SK-N-SH (cell line): Measurements from ENCODE around the gene KCNQ5. TPM values are rescaled to one million over a fixed set of nuclear protein-coding genes. Genes with fewer than 3 reads are reported as not detected.
A peak's percentile ranks its signal among the peaks of the same experiment; 100 is the strongest.

ENCODE experiments used
- CTCF ChIA-PET: fragments of 300-600, 350-600 bp; formaldehyde crosslinking; extraction: SDS; loops from one replicate; lab custom pipeline; 2021; lab: Yijun Ruan, JAX
- POLR2A ChIA-PET: fragments of 350-600 bp; sonication (Branson Sonifier 250); formaldehyde crosslinking; extraction: SDS; loops from one replicate; lab custom pipeline; 2020; ENCODE audit warnings: antibody characterized with exemption, inconsistent platforms; lab: Yijun Ruan, JAX
- DNase-seq: peaks from one replicate; pipeline ENCODE4 v3.0.0; 2012
- H2AFZ ChIP-seq: fragments of 200-600 bp; sonication (generic); 2 replicates; pipeline ENCODE4 v1.8.1; 2016; ENCODE audit warnings: antibody characterized with exemption, mild to moderate bottlenecking, low read depth
- H3F3A ChIP-seq: fragments of 200-600 bp; sonication (generic); replicated peaks from 2 replicates; pipeline ENCODE3; 2016; ENCODE audit warnings: antibody characterized with exemption, mild to moderate bottlenecking; ENCODE audit not compliant: insufficient read depth
- H3K27ac ChIP-seq, 2 experiments: fragments of 200-500 bp in 1 of 2; fragments of 200-600 bp in 1 of 2; sonication (Bioruptor generic) in 1 of 2; sonication (generic), shearing (Covaris generic) in 1 of 2; 2 replicates each; pipeline versions ENCODE4 v1.5.1 to v1.6.1; 2014 to 2016; ENCODE audit warnings: low read depth in 2 of 2, inconsistent platforms in 1 of 2, low read length in 1 of 2, mild to moderate bottlenecking in 1 of 2, mixed read lengths in 1 of 2
- H3K27me3 ChIP-seq: fragments of 200-600 bp; sonication (generic), shearing (Covaris generic); 2 replicates; pipeline ENCODE4 v1.6.1; 2016; ENCODE audit warnings: mixed run types; ENCODE audit not compliant: insufficient read depth
- H3K36me3 ChIP-seq, 2 experiments: fragments of 200-500 bp in 1 of 2; fragments of 200-600 bp in 1 of 2; sonication (Bioruptor generic) in 1 of 2; sonication (generic) in 1 of 2; replicated peaks in 1 of 2; 2 replicates each; pipeline versions ENCODE3 to v1.5.1; 2014 to 2016; ENCODE audit warnings: low read length in 1 of 2, mild to moderate bottlenecking in 1 of 2; ENCODE audit not compliant: insufficient read depth in 2 of 2, control insufficient read depth in 1 of 2
- H3K4me1 ChIP-seq, 2 experiments: fragments of 200-500 bp in 1 of 2; fragments of 200-600 bp in 1 of 2; sonication (Bioruptor generic) in 1 of 2; sonication (generic), shearing (Covaris generic) in 1 of 2; 2 replicates each; pipeline versions ENCODE4 v1.5.1 to v1.6.1; 2014 to 2016; ENCODE audit warnings: low read depth in 1 of 2, low read length in 1 of 2, mixed run types in 1 of 2; ENCODE audit not compliant: insufficient read depth in 2 of 2, control insufficient read depth in 1 of 2
- H3K4me2 ChIP-seq: fragments of 200-600 bp; sonication (generic), shearing (Covaris generic); 2 replicates; pipeline ENCODE4 v1.6.1; 2017; ENCODE audit warnings: mixed run types
- H3K4me3 ChIP-seq, 2 experiments: fragments of 200-500 bp in 1 of 2; fragments of 200-600 bp in 1 of 2; sonication (Bioruptor generic) in 1 of 2; sonication (generic), shearing (Covaris generic) in 1 of 2; 2 replicates each; pipeline versions ENCODE4 v1.5.1 to v1.8.1; 2014 to 2016; ENCODE audit warnings: low read depth in 2 of 2, inconsistent platforms in 1 of 2, low read length in 1 of 2, mild to moderate bottlenecking in 1 of 2, mixed read lengths in 1 of 2, moderate library complexity in 1 of 2
- H3K79me2 ChIP-seq: fragments of 200-600 bp; sonication (generic); 2 replicates; pipeline ENCODE4 v1.8.1; 2017; ENCODE audit warnings: mild to moderate bottlenecking; ENCODE audit not compliant: insufficient read depth
- H3K9ac ChIP-seq: fragments of 200-600 bp; sonication (generic); 2 replicates; pipeline ENCODE4 v1.6.1; 2017; ENCODE audit warnings: mixed run types
- H3K9me2 ChIP-seq: fragments of 200-600 bp; sonication (generic); 2 replicates; pipeline ENCODE4 v1.6.1; 2017; ENCODE audit warnings: mixed run types
- H3K9me3 ChIP-seq: fragments of 200-600 bp; sonication (generic); 2 replicates; pipeline ENCODE4 v1.6.1; 2017; ENCODE audit warnings: mixed run types, mild to moderate bottlenecking, moderate library complexity
- H4K20me1 ChIP-seq: fragments of 200-600 bp; sonication (generic); 2 replicates; pipeline ENCODE4 v1.6.1; 2017; ENCODE audit warnings: mild to moderate bottlenecking, mixed run types; ENCODE audit not compliant: insufficient read depth
- CHD2 ChIP-seq: fragments of 150-350 bp; IDR thresholded peaks from 2 replicates; pipeline ENCODE4 v1.6.1; 2018; ENCODE audit warnings: low read length; ENCODE audit not compliant: partially characterized antibody
- EP300 ChIP-seq, 2 experiments: IDR thresholded peaks; 2 replicates each; pipeline versions ENCODE4 v1.4.0 to v1.6.1; 2012; ENCODE audit warnings: borderline replicate concordance in 1 of 2, low read depth in 1 of 2, low read length in 1 of 2
- EZH2phosphoT487 ChIP-seq: fragments of 200-600 bp; sonication (generic); IDR thresholded peaks from 2 replicates; pipeline ENCODE4 v1.6.1; 2017; ENCODE audit warnings: low read depth, mixed run types, mild to moderate bottlenecking, antibody characterized with exemption, moderate library complexity, borderline replicate concordance
- FOSL2 ChIP-seq: IDR thresholded peaks from 2 replicates; pipeline ENCODE4 v1.4.0; 2012; ENCODE audit warnings: low read depth, mild to moderate bottlenecking, moderate library complexity, borderline replicate concordance
- FOXJ3 ChIP-seq: sonication (generic); formaldehyde crosslinking; IDR thresholded peaks from 2 replicates; pipeline ENCODE4 v1.5.1; 2020; ENCODE audit warnings: mild to moderate bottlenecking, missing genetic modification reagents
- FOXM1 ChIP-seq: IDR thresholded peaks from 2 replicates; pipeline ENCODE4 v1.4.0; 2012; ENCODE audit warnings: low read depth, mild to moderate bottlenecking
- GATA2 ChIP-seq: sonication (generic); formaldehyde crosslinking; IDR thresholded peaks from 2 replicates; pipeline ENCODE4 v1.5.0; 2020; ENCODE audit warnings: mild to moderate bottlenecking, missing genetic modification reagents
- JUND ChIP-seq: IDR thresholded peaks from 2 replicates; pipeline ENCODE4 v1.4.0; 2012
- MEF2A ChIP-seq: IDR thresholded peaks from 2 replicates; pipeline ENCODE4 v1.4.0; 2012; ENCODE audit warnings: low read depth, borderline replicate concordance
- MXI1 ChIP-seq: IDR thresholded peaks from 2 replicates; pipeline ENCODE4 v1.6.1; 2012; ENCODE audit warnings: mild to moderate bottlenecking, low read depth, low read length, improper control_type of control experiment
- NFIC ChIP-seq: IDR thresholded peaks from 2 replicates; pipeline ENCODE4 v1.4.0; 2012; ENCODE audit warnings: borderline replicate concordance
- POLR2AphosphoS5 ChIP-seq: IDR thresholded peaks from 2 replicates; pipeline ENCODE4 v1.6.1; 2012; ENCODE audit warnings: low read depth, low read length
- RAD21 ChIP-seq: IDR thresholded peaks from 2 replicates; pipeline ENCODE4 v1.6.1; 2012; ENCODE audit warnings: mild to moderate bottlenecking, low read length
- RCOR1 ChIP-seq: fragments of 150-350 bp; IDR thresholded peaks from 2 replicates; pipeline ENCODE4 v1.6.1; 2017; ENCODE audit warnings: antibody characterized with exemption, low read length
- TAF1 ChIP-seq: IDR thresholded peaks from 2 replicates; pipeline ENCODE4 v1.6.1; 2012; ENCODE audit warnings: low read depth, mild to moderate bottlenecking, low read length, moderate library complexity, borderline replicate concordance
- TCF12 ChIP-seq: IDR thresholded peaks from 2 replicates; pipeline ENCODE4 v1.4.0; 2012
- TEAD4 ChIP-seq: IDR thresholded peaks from 2 replicates; pipeline ENCODE4 v1.4.0; 2012; ENCODE audit warnings: mild to moderate bottlenecking, borderline replicate concordance; ENCODE audit not compliant: insufficient read depth
- YY1 ChIP-seq: IDR thresholded peaks from 2 replicates; pipeline ENCODE4 v1.4.0; 2012; ENCODE audit warnings: low read depth, mild to moderate bottlenecking
- WGBS: methylation state at CpG from one replicate; pipeline ENCODE4 v1.1.6; 2017; ENCODE audit warnings: low lambda C conversion rate; 5-methylcytosine and 5-hydroxymethylcytosine counted together
- polyA plus RNA-seq, 3 experiments: library from polyadenylated mRNA; depleted of rRNA; stranded (reverse); fragments of >200 nt; gene quantifications; 2 replicates each; pipeline ENCODE4 v1.2.3, GENCODE V29; 2012
- TF ChIP-seq, protein P1 (sequence below): fragments of 150-350 bp; IDR thresholded peaks from 2 replicates; pipeline ENCODE4 v1.6.1; 2017; ENCODE audit warnings: antibody characterized with exemption, low read length, low read depth, borderline replicate concordance
- TF ChIP-seq, protein P2 (sequence below): fragments of 150-350 bp; IDR thresholded peaks from 2 replicates; pipeline ENCODE4 v1.6.1; 2016; ENCODE audit warnings: mild to moderate bottlenecking, low read depth, low read length
- TF ChIP-seq, protein P3 (sequence below): IDR thresholded peaks from 2 replicates; pipeline ENCODE4 v1.4.0; 2012; ENCODE audit warnings: low read depth, borderline replicate concordance
- TF ChIP-seq, protein P4 (sequence below): IDR thresholded peaks from 2 replicates; pipeline ENCODE4; 2012

KCNQ5 gene
- polyA plus RNA-seq, 1 of the 3 experiments (the other 2 are of a cell fraction), result 3.2 TPM

DNA sequence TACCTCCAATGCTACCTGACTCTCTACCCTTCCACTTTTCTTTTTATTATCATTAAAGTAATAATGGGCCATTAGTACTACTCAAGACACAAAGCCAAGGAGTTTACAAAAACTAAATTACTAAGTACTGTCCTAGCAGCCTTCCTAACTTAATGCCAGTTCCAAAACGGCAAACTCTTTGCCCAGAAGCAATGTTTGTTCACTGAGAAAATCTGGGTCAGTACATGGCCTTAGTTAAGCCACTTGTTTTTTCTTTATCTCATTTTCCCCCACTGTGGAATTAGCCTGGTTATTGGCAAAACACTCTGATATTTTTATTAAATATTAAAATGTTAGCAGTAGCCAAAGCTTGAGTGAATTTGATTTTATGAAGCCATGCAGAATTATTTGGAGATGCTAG lies 242.4 kb downstream of the KCNQ5 start:
- peaks cover 3 to 30% of the 10 kb centered on the region in 2 experiments; a peak in 3 of 4 replicates for H3K4me1 ChIP-seq
- peaks cover 70% of the 10 kb centered on the region for H3K79me2 ChIP-seq
- WGBS, result 65% methylated on average over 1 of the region's 1 CpG
- no peaks in the 10 kb centered on the region for H3K9me3 ChIP-seq
- no peak overlapping the region for H3K27ac ChIP-seq
- H3K4me3 ChIP-seq, result no peak overlapping the region
- no peak for DNase-seq
- ChIA-PET CTCF (no interaction called here), POLR2A (no interaction called here)
- H3F3A ChIP-seq, result peaks cover 27% of the 10 kb centered on the region
- no peak overlapping the region for H2AFZ ChIP-seq
- no peaks in the 10 kb centered on the region for H3K9me2 ChIP-seq
- TF ChIP-seq RCOR1 (no peak), POLR2AphosphoS5 (no peak), CHD2 (no peak), JUND (no peak), FOSL2 (no peak), TEAD4 (no peak), GATA2 (CRISPR knock-in tag) (no peak), MEF2A (no peak)
- H3K27me3 ChIP-seq, result no peaks in the 10 kb centered on the region
- H3K36me3 ChIP-seq, result no peaks in the 10 kb centered on the region
- H4K20me1 ChIP-seq, result no peaks in the 10 kb centered on the region
- no peak overlapping the region for H3K4me2 ChIP-seq
- no peak overlapping the region for H3K9ac ChIP-seq

DNA sequence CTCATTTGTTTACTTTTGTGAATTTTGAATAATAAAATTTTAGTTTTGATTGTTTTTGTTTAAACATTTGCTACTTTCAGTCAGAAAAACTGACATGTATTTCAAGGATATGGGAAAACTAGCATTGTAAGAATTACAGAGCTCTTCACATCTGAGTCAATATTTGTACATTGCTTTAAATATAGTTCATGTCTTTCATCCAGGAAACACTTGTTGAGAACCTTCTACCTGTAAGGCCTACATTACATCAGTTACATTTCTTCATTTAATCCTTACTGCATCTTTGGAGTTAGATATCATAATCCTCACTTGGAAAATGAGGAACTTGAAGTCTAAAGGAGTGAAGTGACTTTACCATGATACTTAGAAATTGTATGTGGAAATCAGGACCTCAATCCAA lies 242.9 kb downstream of the KCNQ5 start:
- Histone ChIP-seq H4K20me1 (no peaks in the 10 kb centered on the region), H3K9me2 (no peaks in the 10 kb centered on the region), H3K9me3 (no peaks in the 10 kb centered on the region), H3K4me2 (no peak overlapping the region), H2AFZ (no peak overlapping the region), H3F3A (peaks cover 27% of the 10 kb centered on the region), H3K27me3 (no peaks in the 10 kb centered on the region), H3K27ac (peak overlapping the region in 1 of 2 experiments; percentile 18; a peak in 1 of 4 replicates), H3K4me3 (no peak overlapping the region)
- CTCF ChIA-PET, result interaction anchor here (0.6 kb wide), 1 partner anchor 1488 kb away, joined by 3 read pairs; no protein-coding TSS in a partner anchor
- POLR2A ChIA-PET, result no interaction called here
- TF ChIP-seq EZH2phosphoT487 (no peak), YY1 (no peak), FOXM1 (no peak), TAF1 (no peak), RCOR1 (no peak), GATA2 (CRISPR knock-in tag) (no peak), POLR2AphosphoS5 (no peak), MXI1 (no peak), EP300 (IDR thresholded peaks at IDR 0.05; ENCODE audit: borderline replicate concordance in 1 of 2, low read depth in 1 of 2, low read length in 1 of 2) (no peak), FOXJ3 (no peak), TCF12 (no peak), RAD21 (no peak), NFIC (no peak)
- TF ChIP-seq, protein P1, sequence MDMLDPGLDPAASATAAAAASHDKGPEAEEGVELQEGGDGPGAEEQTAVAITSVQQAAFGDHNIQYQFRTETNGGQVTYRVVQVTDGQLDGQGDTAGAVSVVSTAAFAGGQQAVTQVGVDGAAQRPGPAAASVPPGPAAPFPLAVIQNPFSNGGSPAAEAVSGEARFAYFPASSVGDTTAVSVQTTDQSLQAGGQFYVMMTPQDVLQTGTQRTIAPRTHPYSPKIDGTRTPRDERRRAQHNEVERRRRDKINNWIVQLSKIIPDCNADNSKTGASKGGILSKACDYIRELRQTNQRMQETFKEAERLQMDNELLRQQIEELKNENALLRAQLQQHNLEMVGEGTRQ, result no peak
- TF ChIP-seq, protein P2, sequence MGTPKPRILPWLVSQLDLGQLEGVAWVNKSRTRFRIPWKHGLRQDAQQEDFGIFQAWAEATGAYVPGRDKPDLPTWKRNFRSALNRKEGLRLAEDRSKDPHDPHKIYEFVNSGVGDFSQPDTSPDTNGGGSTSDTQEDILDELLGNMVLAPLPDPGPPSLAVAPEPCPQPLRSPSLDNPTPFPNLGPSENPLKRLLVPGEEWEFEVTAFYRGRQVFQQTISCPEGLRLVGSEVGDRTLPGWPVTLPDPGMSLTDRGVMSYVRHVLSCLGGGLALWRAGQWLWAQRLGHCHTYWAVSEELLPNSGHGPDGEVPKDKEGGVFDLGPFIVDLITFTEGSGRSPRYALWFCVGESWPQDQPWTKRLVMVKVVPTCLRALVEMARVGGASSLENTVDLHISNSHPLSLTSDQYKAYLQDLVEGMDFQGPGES, result no peak
- TF ChIP-seq, protein P3, sequence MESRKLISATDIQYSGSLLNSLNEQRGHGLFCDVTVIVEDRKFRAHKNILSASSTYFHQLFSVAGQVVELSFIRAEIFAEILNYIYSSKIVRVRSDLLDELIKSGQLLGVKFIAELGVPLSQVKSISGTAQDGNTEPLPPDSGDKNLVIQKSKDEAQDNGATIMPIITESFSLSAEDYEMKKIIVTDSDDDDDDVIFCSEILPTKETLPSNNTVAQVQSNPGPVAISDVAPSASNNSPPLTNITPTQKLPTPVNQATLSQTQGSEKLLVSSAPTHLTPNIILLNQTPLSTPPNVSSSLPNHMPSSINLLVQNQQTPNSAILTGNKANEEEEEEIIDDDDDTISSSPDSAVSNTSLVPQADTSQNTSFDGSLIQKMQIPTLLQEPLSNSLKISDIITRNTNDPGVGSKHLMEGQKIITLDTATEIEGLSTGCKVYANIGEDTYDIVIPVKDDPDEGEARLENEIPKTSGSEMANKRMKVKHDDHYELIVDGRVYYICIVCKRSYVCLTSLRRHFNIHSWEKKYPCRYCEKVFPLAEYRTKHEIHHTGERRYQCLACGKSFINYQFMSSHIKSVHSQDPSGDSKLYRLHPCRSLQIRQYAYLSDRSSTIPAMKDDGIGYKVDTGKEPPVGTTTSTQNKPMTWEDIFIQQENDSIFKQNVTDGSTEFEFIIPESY, result no peak
- TF ChIP-seq, protein P4, sequence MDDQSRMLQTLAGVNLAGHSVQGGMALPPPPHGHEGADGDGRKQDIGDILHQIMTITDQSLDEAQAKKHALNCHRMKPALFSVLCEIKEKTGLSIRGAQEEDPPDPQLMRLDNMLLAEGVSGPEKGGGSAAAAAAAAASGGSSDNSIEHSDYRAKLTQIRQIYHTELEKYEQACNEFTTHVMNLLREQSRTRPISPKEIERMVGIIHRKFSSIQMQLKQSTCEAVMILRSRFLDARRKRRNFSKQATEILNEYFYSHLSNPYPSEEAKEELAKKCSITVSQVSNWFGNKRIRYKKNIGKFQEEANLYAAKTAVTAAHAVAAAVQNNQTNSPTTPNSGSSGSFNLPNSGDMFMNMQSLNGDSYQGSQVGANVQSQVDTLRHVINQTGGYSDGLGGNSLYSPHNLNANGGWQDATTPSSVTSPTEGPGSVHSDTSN, result no peak
- TF ChIP-seq, all 33 proteins: peak for 0
- Histone ChIP-seq H3K4me1 (peaks cover 3 to 30% of the 10 kb centered on the region in 2 experiments; a peak in 3 of 4 replicates), H3K9ac (no peak overlapping the region), H3K79me2 (peaks cover 69% of the 10 kb centered on the region), H3K36me3 (no peaks in the 10 kb centered on the region)
- DNase-seq, result no peak
